GM12878 (cell line): ENCODE measurements around the gene ACCS. TPM values are rescaled to one million over a fixed set of nuclear protein-coding genes. Genes with fewer than 3 reads are reported as not detected.

Source experiments
- ATAC-seq: fragments of 200-7000 bp; cut with Tn5 transposase; 3 replicates; pipeline ENCODE4 v1.9.1; 2020; ENCODE audit warnings: mild to moderate bottlenecking, moderate library complexity
- BruUV-seq: library from RNA; stranded (reverse); fragments of 400-500 nt; replicated peaks from 2 replicates; lab custom pipeline; 2021; lab: Mats Ljungman, UMichigan
- CTCF ChIA-PET: fragments of 300-600 bp; sonication (Branson Sonifier 250); formaldehyde crosslinking; extraction: SDS; loops from one replicate; lab custom pipeline; 2021; ENCODE audit warnings: inconsistent platforms; lab: Yijun Ruan, JAX
- POLR2A ChIA-PET: fragments of 350-600 bp; formaldehyde crosslinking; extraction: SDS; loops from one replicate; lab custom pipeline; 2021; ENCODE audit warnings: inconsistent platforms; lab: Charles Lee
- RAD21 ChIA-PET: fragments of 300-600 bp; sonication (Branson Sonifier 250); formaldehyde crosslinking; loops from one replicate; lab custom pipeline; 2023; ENCODE audit warnings: antibody characterized with exemption; ENCODE audit not compliant: unreplicated experiment; lab: Charles Lee
- SMC1A ChIA-PET: fragments of 300-600 bp; sonication (Branson Sonifier 250); formaldehyde crosslinking; loops from one replicate; lab custom pipeline; 2023; ENCODE audit not compliant: unreplicated experiment, uncharacterized antibody; lab: Charles Lee
- DNase-seq: peaks from one replicate; pipeline ENCODE4 v3.0.0-alpha.2; 2011; ENCODE audit warnings: low read depth, low spot score
- FAIRE-seq: peaks from 3 replicates; lab custom pipeline; 2011; peaks lifted over from hg19 to GRCh38; lab: Jason Lieb, UNC
- H2AFZ ChIP-seq: 2 replicates; pipeline ENCODE4 v1.6.0; 2011; ENCODE audit warnings: low read depth, low read length, control low read depth; ENCODE audit not compliant: control insufficient read depth
- H3K27ac ChIP-seq: 2 replicates; pipeline ENCODE4 v1.5.1; 2011; ENCODE audit warnings: control low read depth; ENCODE audit not compliant: control insufficient read depth, insufficient read depth
- H3K27me3 ChIP-seq, 2 experiments: replicated peaks in 1 of 2; 2 replicates each; pipeline versions ENCODE4 v1.6.0 to v1.6.1; 2011; ENCODE audit warnings: low read length in 1 of 2; ENCODE audit not compliant: control insufficient read depth in 2 of 2, insufficient read depth in 2 of 2
- H3K36me3 ChIP-seq, 2 experiments: 2 replicates each; pipeline ENCODE4 v1.5.1; 2011; ENCODE audit warnings: low read length in 1 of 2; ENCODE audit not compliant: control insufficient read depth in 2 of 2, insufficient read depth in 2 of 2
- H3K4me1 ChIP-seq: 2 replicates; pipeline ENCODE4 v1.6.1; 2011; ENCODE audit warnings: mild to moderate bottlenecking, low read length, moderate library complexity, mixed read lengths; ENCODE audit not compliant: control insufficient read depth, insufficient read depth
- H3K4me2 ChIP-seq: 2 replicates; pipeline ENCODE4 v1.6.0; 2011; ENCODE audit warnings: control low read depth; ENCODE audit not compliant: control insufficient read depth, insufficient read depth
- H3K4me3 ChIP-seq: fragments of 200-600 bp; sonication (generic); 2 replicates; pipeline ENCODE4 v1.5.1; 2016
- H3K79me2 ChIP-seq: 2 replicates; pipeline ENCODE4 v1.6.0; 2011; ENCODE audit warnings: low read length; ENCODE audit not compliant: control insufficient read depth, insufficient read depth
- H3K9ac ChIP-seq: 2 replicates; pipeline ENCODE4 v1.8.0; 2011; ENCODE audit warnings: low read length, control low read depth, mixed read lengths; ENCODE audit not compliant: control insufficient read depth, insufficient read depth
- H3K9me3 ChIP-seq: replicated peaks from 3 replicates; pipeline ENCODE4 v1.5.1; 2011; ENCODE audit warnings: mild to moderate bottlenecking, low read length; ENCODE audit not compliant: control insufficient read depth, insufficient read depth
- H4K20me1 ChIP-seq: 2 replicates; pipeline ENCODE4 v1.6.0; 2011; ENCODE audit not compliant: control insufficient read depth, insufficient read depth
- CHD2 ChIP-seq: IDR thresholded peaks from 2 replicates; pipeline ENCODE4 v1.6.1; 2011; ENCODE audit warnings: low read depth, low read length, improper control_type of control experiment, borderline replicate concordance
- CUX1 ChIP-seq: IDR thresholded peaks from 2 replicates; pipeline ENCODE4 v1.6.1; 2012; ENCODE audit warnings: improper control_type of control experiment, low read depth, low read length; ENCODE audit not compliant: insufficient replicate concordance
- IRF3 ChIP-seq: fragments of 450-650 bp; IDR thresholded peaks from 2 replicates; pipeline ENCODE4 v1.6.1; 2014; ENCODE audit warnings: mild to moderate bottlenecking
- WGBS: methylation state at CpG from one replicate; pipeline ENCODE4 v1.1.6; 2016; ENCODE audit warnings: low lambda C conversion rate; ENCODE audit not compliant: insufficient replicate concordance, insufficient coverage; ENCODE audit errors: missing lambda C conversion rate; 5-methylcytosine and 5-hydroxymethylcytosine counted together
- in situ Hi-C: fragments of 300-500 bp; cut with MboI; formaldehyde crosslinking; loops from 9 replicates; pipeline ENCODE4 v1.14.3; 2018; ENCODE audit warnings: mixed read lengths
- intact Hi-C: fragments of 100-400 bp; cut with micrococcal nuclease; formaldehyde crosslinking; loops from one replicate; pipeline ENCODE4 v1.14.2; 2022; ENCODE audit not compliant: unreplicated experiment
- polyA plus RNA-seq, 11 experiments: library from polyadenylated mRNA; depleted of rRNA in 4 of 11; unstranded in 6 of 11; stranded (reverse) in 5 of 11; fragments of >200 nt; fragmentation: Nextera tagmentation in 4 of 11; fragmentation: Illumina TruSeq in 1 of 11; extraction: Ambion mirVana in 4 of 11; extraction: Trizol in 1 of 11; gene quantifications; 1 replicate in 1 of 11; 2 replicates in 10 of 11; pipeline versions ENCODE4 v1.2.1 to v1.2.3, GENCODE V29; 2011 to 2016; ENCODE audit warnings: inconsistent platforms in 2 of 11, missing spikeins in 2 of 11, low read depth in 1 of 11
- total RNA-seq, 4 experiments: library from RNA; depleted of rRNA in 3 of 4; stranded (reverse); fragments of >200 nt in 3 of 4; fragmentation: Illumina TruSeq in 1 of 4; extraction: Trizol in 1 of 4; gene quantifications; 2 replicates each; pipeline versions ENCODE4 v1.2.1 to v1.2.3, GENCODE V29; 2013 to 2021

ACCS gene
- total and polyA plus RNA-seq, 10 of the 15 experiments (the other 5 are each of a cell fraction or from before 2014, with no cell fraction given): 4.8 to 35.9 (median 17.0) TPM

- BruUV-seq: no TSS peak
- in situ Hi-C loops: no loop called here
Measured at GRCh38 chr11:44097821-44098220, 31.8 kb downstream of the ACCS start.

More at GRCh38 chr11:44097821-44098220, 31.8 kb downstream of the ACCS start:
- TF ChIP-seq IRF3 (no peak), CHD2 (no peak), CUX1 (no peak)
- H3K9ac ChIP-seq: no peak overlapping the region
- ChIA-PET RAD21 (interaction anchor here (0.7 to 1.6 kb wide), 2 partner anchors 14 to 22 kb away, joined by 3 read pairs; no protein-coding TSS in a partner anchor), CTCF (interaction anchor here (1.4 kb wide), 1 partner anchor 31 kb away, joined by 3 read pairs; the partner anchor contains the start of gene ACCS), POLR2A (no interaction called here), SMC1A (no interaction called here)
- no peak overlapping the region for H3K4me2 ChIP-seq
- no peaks in the 10 kb centered on the region; the same call in none of the 2 replicates for H3K79me2 ChIP-seq
- no peaks in the 10 kb centered on the region for H4K20me1 ChIP-seq
- no peak overlapping the region for H3K27ac ChIP-seq
- DNase-seq (no peak), ATAC-seq (no peak), FAIRE-seq (no peak)
- H3K4me1 ChIP-seq: no peaks in the 10 kb centered on the region; the same call in 1 of the 2 replicates
- no peaks in the 10 kb centered on the region for H3K36me3 ChIP-seq
- WGBS: 96% methylated on average over 2 of the region's 2 CpGs
- H3K4me3 ChIP-seq: no peak overlapping the region
- no peak overlapping the region for H2AFZ ChIP-seq
- H3K9me3 ChIP-seq: no peaks in the 10 kb centered on the region
- no peaks in the 10 kb centered on the region; a peak in 1 of 4 replicates for H3K27me3 ChIP-seq
- intact Hi-C loops: loop anchor here (10.0 kb wide), 1 partner anchor 527 kb away; no protein-coding TSS in a partner anchor
